Measurements from ENCODE around the gene GPR137.
"Not testable (repeated sequence)": the region's sequence is repeated elsewhere in the genome, so short reads cannot be mapped to it uniquely, and the experiment has no call there.

GPR137 gene

GRCh38 chr11:64299847-64300648, 14.4 kb downstream of the GPR137 start, which contains the start of gene CATSPERZ:
Gene CATSPERZ (plus strand): TSS chr11:64300358. CDS start chr11:64300411, 53 bp downstream.
- DNase-seq (ENCODE audit: low read depth in 1 of 2, low spot score in 1 of 2): no peak

GRCh38 chr11:64303109-64304031, 17.7 kb downstream of the GPR137 start:
- DNase-seq (ENCODE audit: low read depth in 1 of 2, low spot score in 1 of 2): no peak

GRCh38 chr11:64304032-64304315, 18.3 kb downstream of the GPR137 start:
- no peak for DNase-seq (ENCODE audit: low read depth in 1 of 2, low spot score in 1 of 2)

GRCh38 chr11:64304316-64305072, 18.8 kb downstream of the GPR137 start:
- peak; percentile 88 to 92 for DNase-seq (ENCODE audit: low read depth in 1 of 2, low spot score in 1 of 2)

- DNase-seq (ENCODE audit: low read depth in 1 of 2, low spot score in 1 of 2): peak; percentile 99
Measured at GRCh38 chr11:64305075-64305690, 19.5 kb downstream of the GPR137 start, which contains the start of gene ESRRA. Gene ESRRA (plus strand): TSS chr11:64305524. CDS start chr11:64307180, 1,656 bp downstream.

- DNase-seq (ENCODE audit: low read depth in 1 of 2, low spot score in 1 of 2): peak; percentile 48 to 57
Measured at GRCh38 chr11:64305691-64306562, 20.3 kb downstream of the GPR137 start.

GRCh38 chr11:64306563-64306875, 20.9 kb downstream of the GPR137 start:
- no peak for DNase-seq (ENCODE audit: low read depth in 1 of 2, low spot score in 1 of 2)

GRCh38 chr11:64306876-64307622, 21.4 kb downstream of the GPR137 start:
- DNase-seq (ENCODE audit: low read depth in 1 of 2, low spot score in 1 of 2): no peak

GRCh38 chr11:64307795-64308194, 22.1 kb downstream of the GPR137 start:
- not testable (repeated sequence) for DNase-seq (ENCODE audit: low read depth in 1 of 2, low spot score in 1 of 2)

GRCh38 chr11:64312947-64313346, 27.3 kb downstream of the GPR137 start:
- no peak for DNase-seq (ENCODE audit: low read depth in 1 of 2, low spot score in 1 of 2)

- no peak for DNase-seq (ENCODE audit: low read depth in 1 of 2, low spot score in 1 of 2)
Measured at GRCh38 chr11:64313491-64314145, 28.0 kb downstream of the GPR137 start.

- DNase-seq (ENCODE audit: low read depth in 1 of 2, low spot score in 1 of 2): no peak
Measured at GRCh38 chr11:64314146-64314804, 28.6 kb downstream of the GPR137 start.

- no peak for DNase-seq (ENCODE audit: low read depth in 1 of 2, low spot score in 1 of 2)
Measured at GRCh38 chr11:64314805-64315561, 29.3 kb downstream of the GPR137 start.

- DNase-seq (ENCODE audit: low read depth in 1 of 2, low spot score in 1 of 2): not testable (repeated sequence)
Measured at GRCh38 chr11:64315667-64316526, 30.2 kb downstream of the GPR137 start.

GRCh38 chr11:64316672-64317324, 31.1 kb downstream of the GPR137 start:
- DNase-seq (ENCODE audit: low read depth in 1 of 2, low spot score in 1 of 2): no peak

GRCh38 chr11:64317325-64317960, 31.8 kb downstream of the GPR137 start, which contains the start of gene TRMT112:
Gene TRMT112 (minus strand): TSS chr11:64317559. CDS start chr11:64317526, 33 bp downstream.
- peak; percentile 80 to 90 for DNase-seq (ENCODE audit: low read depth in 1 of 2, low spot score in 1 of 2)
